ENCODE results near the gene INAFM2.

The INAFM2 gene

DNA sequence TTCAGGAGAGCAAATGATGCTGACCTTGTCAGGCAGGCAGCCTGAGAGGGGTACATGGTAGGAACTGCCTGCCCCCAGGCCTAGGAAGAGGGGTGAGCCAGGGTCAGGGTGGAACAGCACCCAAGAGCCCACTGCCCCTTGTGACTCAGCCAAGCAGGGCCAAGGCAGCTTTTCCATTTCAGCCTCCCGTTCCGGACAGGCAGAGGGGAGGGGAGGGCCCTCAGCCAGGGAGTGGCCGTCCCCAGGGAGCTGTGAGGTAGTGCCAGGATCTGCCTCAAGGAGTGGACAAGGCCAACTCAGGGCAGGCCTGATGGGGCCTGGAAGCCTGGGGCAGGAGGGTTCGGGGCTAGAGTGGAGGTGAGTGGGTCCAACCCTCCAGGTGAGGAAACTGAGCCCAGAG, 35.5 kb upstream of the INAFM2 start:
- DNase-seq: no peak

DNA sequence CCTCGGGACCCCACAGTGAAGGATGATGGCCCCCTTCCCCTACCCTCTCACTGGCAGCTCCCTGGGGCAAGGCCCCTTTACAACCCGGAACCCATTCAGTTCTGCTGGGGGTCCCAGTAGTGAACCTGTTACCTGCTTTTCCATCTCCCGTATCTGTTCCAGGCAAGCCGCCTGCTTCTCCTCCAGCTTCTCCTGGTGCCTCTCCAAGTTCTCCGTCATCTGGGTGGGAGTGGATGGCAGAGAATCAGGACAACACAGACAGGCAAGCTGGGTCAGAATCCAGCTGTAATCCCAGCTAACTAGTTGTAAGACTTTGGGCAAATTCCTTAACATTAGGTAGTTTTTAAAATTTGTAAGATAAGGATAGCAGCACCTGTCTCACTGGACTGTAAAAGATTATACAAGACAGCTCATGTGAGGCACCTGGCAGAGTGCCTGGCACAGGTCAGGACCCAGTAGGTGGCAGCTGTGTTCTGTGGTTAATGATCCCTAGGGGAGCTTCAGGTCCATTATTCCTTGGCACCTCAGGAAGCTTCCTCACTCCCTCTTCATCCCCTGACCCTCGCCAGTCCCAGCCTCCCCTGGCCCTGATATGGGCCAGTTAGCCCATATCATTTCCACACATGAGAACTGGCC, 34.2 kb upstream of the INAFM2 start:
- DNase-seq: no peak

DNA sequence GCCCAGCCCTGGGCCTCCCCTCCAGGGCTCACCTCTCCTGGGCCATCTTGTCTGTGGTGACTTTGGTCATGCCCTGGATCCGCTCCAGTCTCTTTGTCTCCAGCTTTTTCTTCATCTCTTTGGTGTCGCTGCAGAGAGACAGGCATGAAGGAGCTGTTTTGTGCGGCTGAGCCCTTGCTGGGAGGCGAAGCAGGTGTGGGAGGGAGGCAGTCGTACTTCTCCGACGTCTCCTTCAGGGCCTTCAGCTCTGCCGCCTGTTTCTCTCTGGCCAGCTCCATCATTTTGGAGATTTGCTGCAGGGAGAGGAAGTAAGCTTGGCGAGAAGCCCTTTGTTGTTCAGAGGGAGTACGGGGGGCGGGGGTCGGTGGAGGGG, 33.0 kb upstream of the INAFM2 start:
- no peak for DNase-seq

DNA sequence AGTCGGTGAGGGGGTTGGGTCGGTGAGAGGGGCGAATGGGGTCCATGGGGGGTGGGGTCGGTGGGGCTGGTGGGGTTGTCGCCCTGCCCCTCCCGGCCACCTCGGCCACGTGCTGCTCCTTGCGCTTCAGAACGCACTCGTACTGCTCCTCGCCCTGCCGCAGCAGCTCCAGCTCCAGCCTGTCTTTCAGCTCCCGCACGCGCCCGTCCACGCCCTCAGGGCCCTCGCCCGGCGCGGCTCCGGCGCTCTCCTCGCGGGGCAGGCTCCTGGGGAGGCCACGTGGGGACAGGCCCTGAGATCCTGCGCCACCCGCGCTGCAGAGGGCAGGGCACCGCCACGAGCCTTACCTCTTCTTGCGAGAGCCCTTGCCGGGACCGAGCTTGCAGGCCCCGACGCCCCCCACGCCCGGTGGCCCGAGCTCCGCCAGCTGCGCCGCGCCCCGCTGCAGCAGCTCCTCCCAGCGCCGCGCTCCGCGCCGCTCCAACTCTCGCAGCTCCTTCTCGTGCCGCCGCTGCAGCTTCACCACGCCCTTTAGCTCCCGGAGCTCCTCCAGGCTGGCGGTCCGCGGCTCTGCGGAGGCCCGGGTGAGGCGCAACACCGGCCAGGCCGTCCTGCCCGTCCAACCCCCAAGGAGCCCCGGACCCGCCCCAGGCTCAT, 32.4 kb upstream of the INAFM2 start:
- no peak for DNase-seq

- no peak for DNase-seq
Measured at GRCh38 chr15:40292246-40292645, 31.2 kb upstream of the INAFM2 start.

- no peak for DNase-seq
Measured at GRCh38 chr15:40293006-40293405, 30.5 kb upstream of the INAFM2 start.

DNA sequence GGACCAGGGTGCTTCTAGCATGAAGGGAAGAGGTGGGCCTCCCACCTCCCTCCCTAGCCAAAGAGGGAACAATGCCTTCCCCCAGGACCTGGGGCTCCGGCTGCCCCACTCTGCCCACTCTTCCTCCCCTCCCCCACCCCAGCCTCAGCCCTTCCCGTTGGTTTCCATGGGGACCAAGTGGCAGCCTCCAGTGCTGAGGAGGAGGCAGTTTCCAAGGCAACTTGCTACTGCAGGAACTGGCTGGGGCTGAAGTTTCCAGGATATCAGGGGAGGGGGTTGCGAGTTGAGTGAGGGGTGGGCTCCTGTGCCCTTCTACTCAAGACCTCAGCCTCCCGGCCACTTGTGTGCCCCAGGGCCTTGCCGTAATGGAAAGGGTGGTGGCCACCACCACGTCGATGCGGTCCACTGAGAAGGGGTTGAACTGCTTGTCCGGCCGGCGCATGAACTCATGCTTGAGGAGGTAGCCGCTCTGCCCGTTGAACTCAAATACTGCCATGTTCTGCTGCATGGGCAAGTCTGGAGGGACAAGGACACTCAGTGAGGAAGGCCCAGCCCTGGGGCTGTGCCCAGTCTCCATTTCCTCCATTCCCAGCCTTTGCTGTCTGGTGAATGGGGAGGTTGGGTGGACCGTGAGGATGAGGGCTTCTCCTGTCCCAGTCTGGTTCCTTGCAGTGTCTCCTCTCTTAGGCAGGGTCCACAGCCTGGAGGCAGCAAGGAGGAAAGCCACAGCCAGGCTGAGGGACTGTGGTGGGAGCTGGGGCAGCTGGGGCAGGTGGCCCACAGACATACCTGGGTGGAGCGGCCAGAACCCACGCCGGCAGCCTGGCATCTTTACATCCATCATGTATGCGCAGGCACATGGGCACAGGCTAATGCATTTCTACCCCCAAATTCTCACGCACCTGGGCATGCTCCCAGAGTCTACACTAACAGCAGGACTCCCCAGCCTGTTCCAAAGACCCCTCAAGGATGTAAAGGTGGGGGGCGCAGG, 29.3 kb upstream of the INAFM2 start:
- DNase-seq: no peak

DNA sequence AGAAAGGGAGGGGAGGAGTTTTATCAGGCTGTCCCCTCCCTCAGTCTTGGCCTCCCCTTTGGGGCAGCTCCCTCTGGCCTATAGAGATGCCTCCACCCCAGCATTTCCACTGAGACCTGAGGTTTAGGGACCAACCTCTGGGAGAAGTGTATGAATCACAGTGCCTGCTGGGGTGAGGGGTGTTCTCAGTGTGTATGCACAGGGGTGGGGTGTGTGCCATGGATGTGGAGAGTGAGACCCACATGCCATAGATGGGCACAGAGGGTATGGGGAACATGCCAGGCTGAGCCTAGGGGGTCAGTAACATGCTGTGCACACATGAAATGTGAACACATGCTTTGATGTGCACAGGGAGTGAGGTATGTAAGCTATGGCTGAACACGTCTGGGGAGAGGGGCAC, 28.2 kb upstream of the INAFM2 start:
- no peak for DNase-seq

GRCh38 chr15:40295877-40296560, 27.5 kb upstream of the INAFM2 start:
- DNase-seq: no peak

GRCh38 chr15:40296561-40297230, 26.8 kb upstream of the INAFM2 start:
- DNase-seq: no peak

- DNase-seq: no peak
Measured at GRCh38 chr15:40297356-40297755, 26.1 kb upstream of the INAFM2 start.

DNA sequence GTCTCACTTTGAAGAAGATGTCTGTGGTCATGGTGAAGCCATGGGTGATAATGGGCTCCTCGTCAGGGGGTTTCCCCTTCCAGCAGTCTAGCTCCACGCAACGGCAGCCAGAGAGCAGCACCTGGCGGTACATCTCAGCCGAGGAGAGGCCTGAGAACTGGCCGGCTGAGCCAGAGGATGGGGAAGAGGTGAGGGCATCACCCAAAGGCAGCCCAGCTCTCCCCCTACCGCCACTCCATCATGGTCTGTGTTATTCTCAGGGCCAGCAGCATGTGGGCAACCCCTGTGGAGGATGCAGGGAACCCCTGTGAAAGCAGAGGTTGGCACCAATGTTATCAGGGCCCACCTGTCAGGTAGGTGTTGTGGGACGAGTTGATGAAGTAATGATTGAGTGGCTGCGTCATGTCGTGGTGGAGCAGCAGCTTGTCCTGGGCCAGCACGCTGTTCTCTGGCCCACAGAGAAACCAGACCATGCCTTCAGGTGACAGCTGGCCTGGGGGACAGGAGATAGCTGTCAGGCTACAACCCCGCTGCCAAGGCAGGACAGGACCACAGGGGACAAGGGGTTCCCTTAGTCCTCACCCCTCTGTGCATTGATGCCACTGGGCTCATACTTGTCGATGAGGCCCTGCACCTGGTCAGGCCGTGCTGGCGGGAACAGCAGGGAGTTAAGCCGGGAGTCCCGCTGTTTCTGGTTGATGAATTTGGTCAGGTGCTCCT, 25.1 kb upstream of the INAFM2 start:
- DNase-seq: no peak

DNA sequence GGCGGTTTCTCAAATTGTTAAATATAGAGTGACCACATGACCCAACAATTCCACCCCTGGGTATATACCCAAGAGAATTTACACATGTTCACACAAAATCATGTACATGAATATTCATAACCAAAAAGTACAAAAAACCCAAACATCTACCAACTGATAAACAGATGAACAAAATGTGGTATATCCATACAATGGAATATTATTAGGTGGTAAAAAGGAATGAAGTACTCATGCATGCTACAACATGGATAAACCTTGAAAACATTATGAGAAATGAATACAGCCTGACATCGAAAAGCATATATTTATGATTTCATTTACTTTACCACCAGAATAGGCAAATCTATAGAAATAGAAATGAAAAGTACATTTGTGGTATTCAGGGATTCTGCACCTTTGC, 23.1 kb upstream of the INAFM2 start:
- no peak for DNase-seq

GRCh38 chr15:40300771-40301170, 22.7 kb upstream of the INAFM2 start:
- no peak for DNase-seq

GRCh38 chr15:40301467-40302179, 21.9 kb upstream of the INAFM2 start:
- DNase-seq: no peak

DNA sequence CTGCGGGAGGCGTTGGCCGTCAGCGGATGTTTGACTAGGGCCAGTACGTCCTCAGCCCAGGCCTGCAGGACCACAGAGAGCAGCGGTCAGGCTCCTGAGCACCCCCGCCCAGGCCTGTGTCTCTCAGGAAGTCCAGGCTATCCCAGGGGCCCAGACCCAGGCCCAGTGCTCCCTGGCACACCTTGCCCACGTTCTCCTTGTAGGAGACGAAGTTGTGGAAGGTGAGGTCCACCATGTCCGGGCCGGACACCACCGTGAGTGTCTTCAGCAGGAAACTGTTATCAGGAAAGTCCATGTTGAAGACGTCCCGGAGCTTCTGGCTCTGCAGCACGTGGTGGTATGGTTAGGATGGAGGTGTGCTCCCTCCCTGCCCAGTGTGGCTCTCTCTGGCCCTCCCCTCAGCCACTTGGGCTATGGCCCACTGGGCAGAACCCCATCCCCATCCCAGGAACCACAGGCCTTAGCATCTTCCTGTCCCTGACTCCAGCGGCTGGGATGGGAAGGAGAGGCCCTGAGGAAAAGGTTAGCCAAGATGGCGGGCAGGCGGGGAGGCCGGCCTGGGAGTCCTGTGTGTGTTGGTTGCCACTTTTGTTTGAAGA, 21.1 kb upstream of the INAFM2 start:
- no peak for DNase-seq

DNA sequence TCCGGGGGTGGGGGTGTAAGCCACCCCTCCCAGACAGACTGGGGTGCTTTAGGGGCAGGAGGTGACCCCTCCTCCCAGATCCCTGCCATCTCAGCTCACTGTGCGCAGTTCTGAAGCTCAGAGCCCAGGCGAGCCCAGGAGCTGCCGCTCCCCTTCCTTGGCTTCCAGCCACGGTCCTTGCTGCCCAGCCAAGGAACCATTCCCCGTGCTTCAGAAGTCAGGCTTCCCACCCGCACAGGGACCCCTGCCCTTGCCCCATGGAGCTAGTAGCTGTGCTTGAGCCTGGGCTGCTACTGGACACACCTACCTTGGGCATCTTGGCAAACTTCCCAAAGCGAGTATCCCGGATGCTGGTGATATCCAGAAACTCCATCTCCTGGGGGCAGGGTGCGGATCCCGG, 20.5 kb upstream of the INAFM2 start:
- no peak for DNase-seq

- DNase-seq: no peak
Measured at GRCh38 chr15:40303576-40303975, 19.9 kb upstream of the INAFM2 start.

- no peak for DNase-seq
Measured at GRCh38 chr15:40305281-40305680, 18.2 kb upstream of the INAFM2 start.

DNA sequence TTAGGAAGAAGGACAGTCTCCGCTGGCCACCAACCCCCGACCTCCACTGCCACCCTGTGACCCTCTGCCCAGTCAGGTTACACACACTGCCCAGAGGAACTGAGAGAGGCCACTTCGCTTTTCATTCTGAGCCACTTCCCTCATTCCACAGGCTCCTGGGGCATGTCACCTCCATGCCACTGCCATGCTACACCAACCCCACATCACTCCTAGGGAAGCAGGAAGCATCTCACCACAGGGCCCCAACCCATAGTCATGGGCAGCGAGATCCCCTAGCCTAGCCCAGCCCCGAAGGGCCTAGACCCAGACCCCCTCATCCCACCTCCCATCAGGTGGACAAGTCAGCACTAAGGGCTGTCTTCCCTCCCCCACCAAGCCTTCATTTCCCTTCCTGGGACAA, 17.1 kb upstream of the INAFM2 start:
- DNase-seq: peak; percentile 14

- peak; percentile 18 for DNase-seq
Measured at GRCh38 chr15:40306908-40307307, 16.6 kb upstream of the INAFM2 start.
